ENCODE measurements around the gene TAS1R3.
"Not testable (repeated sequence)": the region's sequence is repeated elsewhere in the genome, so short reads cannot be mapped to it uniquely, and the experiment has no call there.

The TAS1R3 gene

GRCh38 chr1:1309251-1310108 is 21.6 kb upstream of the TAS1R3 start:
- DNase-seq = no peak

DNA sequence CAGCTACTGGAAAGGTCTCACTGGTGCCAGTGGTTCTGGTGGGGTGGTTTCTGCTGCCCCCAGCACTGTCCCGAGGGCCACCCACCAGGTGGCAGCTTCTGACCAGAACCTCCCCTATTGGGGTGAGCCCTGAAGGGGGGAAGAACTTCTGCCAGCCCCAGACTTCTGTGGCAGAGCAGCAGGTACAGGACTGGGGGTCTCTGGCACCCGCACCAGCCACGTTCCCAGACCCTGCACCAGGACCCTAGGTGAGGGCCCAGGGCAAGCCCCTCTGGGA is 21.0 kb upstream of the TAS1R3 start:
- no peak for DNase-seq

DNA sequence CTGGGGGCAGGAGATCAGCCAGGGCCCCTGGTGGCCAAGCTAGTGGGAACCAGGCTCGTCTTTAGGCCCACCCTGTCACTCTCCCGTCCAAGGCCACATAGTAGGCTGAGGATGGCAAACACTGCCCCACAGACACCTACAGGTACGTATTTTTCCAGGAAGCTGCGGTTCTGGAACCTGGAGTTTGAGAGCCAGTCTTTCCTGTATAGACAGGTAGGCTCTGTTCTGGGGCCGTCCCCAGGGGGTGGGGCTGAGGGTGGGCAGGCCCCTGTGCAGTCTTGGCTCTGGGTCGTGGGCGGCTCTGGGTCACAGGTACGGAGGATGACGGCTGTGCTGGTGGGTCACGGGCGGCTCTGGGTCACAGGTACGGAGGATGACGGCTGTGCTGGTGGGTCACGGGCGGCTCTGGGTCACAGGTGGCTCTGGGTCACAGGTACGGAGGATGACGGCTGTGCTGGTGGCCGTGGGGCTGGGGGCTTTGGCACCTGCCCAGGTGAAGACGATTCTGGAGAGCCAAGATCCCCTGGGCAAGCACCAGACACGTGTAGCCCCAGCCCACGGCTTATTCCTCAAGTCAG is 20.5 kb upstream of the TAS1R3 start:
- DNase-seq = no peak

DNA sequence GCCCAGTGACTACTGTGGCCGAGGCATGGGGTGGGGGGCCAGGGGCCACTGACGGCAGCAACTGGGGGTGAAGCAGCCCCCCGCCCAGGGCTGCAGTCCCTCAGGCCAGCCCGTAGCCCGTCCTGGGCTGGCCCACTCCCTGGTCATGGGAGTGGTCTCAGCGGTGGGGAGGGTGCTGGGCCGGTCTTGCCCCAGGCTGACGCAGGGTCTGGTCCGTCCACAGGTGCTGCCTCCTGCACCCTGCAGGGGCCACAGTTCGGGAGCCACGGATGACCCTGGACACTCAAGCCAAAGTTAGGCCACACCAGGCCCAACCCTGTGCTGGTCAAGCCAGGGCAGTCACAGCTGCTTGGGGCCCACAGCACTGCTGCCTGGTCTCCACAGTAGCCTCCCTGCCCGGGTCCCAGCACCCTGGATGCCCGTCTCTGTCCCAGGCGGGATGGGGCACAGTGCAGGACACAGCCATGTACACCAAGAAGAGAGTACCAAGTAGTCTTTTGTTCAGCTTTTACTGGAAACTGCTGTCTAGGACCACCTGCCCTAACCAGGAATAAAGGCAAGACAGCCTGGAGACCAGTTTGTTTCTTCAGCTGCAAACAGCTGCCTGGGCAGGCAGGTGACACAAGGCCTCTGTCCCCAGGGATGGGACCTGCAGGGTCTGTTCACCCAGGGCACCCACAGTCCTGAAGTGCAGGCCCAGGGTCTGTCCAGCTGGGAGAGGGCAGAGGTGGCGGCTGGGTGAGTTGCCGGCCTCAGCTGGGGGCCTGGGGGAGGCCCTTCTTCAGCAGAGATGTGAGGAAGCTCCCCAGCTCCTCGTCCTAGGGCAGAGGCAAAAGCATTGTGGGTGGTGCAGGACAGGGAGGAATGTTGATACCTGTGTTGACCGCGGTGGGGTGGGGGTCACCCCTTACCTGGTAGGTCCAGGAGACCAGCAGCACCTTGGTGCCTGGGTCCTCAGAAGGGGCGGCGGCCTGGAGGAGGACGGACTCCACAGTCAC is 19.7 kb upstream of the TAS1R3 start:
- DNase-seq = no peak

DNA sequence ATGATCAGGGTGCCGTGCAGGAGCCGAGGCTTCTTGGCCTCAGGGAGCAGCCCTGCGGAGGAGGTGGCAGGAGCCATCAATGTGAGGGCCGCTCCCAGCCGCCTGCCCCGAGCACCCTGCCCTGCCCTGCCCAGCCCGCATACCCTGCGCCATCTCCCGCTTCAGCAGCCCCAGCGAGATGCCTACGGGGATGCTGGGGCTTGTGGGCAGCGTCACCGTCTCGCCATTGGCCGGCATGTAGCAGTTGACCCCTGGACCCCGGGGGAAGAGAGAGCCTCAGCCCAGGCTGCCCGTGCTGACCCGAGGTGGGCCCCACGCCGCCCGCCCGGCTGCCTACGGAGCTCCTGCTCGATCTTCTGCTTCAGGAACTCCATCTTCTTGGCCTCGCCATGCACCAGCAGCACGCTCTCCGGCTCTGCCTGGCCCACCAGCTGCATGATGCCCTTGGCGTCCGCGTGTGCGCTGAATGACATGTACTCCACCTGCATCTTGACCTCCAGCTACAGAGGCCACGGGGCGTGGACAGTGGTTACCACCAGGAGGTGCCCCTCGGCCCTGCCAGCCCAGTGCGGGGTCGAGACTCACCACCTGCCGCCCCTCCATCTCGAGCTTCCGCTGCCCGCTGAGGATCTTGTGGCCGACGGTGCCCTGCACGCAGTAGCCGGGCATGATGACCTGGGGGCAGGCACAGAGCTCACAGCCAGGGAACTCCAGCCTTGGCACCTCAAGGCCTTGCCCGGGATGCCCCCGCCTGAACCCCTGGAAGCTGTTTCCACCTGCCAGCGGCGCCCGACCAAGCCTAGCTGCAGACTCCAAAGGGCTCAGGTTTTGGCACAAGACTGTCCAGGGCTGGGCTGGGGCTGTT is 18.4 kb upstream of the TAS1R3 start:
- DNase-seq = no peak

DNA sequence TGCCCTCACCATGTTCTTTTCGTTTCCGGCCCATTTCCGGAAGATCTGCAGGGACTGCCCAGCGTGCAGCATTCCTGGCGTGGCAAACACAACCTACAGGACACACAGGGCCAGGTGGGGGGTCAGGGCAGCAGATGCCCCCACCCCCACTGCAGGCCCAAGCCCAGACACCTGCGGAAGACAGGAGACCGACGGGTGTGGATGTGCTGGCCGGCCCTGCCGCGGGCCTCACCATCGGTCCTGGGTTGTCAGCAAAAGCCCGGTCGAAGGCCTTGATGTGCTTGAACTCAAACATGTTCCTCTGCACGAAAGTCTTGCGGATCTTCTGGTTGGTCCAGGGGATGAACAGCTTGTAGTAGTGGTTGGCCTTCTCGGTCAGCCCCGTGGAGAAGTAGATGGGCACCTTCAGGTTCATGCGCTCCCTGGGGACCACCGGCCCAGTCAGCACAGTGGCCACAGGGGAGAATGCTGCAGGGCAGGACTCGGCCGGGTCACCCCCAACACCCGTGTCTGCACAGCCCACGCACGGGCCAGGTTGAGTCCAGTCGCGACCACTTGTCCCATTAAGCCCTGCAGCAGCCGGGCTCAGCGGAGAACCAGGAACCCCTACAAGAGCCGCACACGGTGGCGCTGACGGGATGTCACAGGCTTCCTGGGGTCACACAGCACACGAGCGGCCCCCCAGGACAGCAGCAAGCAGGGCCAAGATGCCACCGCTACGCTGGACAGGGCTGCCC is 17.4 kb upstream of the TAS1R3 start:
- no peak for DNase-seq

GRCh38 chr1:1314237-1314586 is 16.9 kb upstream of the TAS1R3 start:
- no peak for DNase-seq

DNA sequence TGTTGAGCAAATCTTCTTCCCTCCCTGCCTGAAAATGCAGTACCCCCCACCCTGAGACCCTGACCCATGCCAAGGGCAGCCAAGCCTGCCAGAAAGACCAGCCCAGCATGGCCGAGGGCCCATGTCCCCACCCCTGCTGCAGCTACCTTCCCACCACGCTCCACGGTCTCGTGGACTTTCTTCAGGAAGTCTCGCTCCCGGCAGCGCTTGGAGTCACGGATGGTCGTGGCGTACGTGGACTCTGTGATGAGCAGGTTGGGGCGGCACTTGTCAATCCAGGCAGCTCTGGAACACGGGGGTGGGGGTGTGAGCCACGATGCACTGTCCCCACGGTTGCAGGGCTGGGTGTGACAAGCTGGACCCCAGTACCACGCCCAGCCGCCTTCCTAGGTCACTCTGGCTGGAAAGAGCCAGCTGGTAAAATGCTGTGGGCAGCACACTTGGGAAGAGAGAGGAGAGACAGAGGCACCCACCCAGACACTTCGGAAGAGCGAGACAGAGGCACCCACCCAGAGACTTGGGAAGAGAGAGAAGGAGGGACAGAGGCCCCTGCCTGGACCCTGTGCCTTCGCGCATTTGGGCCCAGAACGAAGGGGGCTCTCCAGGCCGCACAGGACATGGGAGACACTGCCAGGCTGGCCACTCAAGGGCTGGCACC is 16.3 kb upstream of the TAS1R3 start:
- no peak for DNase-seq

DNA sequence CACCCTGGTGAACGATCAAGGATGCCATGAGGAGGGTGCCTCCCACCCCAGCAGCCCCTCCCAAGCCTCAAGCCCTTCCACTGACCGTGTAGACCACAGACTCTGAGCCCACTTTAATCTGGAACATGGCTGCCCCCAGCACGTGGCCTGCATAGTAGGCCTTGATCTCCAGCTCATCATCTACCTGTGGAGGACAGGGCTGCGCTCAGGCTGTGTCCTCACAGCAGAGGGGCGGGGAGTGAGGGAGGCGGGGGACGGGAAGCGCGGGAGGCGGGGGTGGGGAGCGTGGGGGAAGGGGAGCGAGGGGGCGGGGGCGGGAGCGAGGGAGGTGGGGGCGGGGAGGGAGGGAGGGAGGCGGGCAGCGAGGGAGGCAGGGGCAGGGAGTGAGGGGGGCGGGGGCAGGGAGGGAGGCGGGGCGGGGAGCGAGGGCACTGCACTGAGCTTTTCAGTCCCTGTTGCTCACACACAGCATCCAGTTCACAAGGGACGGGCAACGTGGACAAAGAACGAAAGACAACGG is 15.6 kb upstream of the TAS1R3 start:
- no peak for DNase-seq

DNA sequence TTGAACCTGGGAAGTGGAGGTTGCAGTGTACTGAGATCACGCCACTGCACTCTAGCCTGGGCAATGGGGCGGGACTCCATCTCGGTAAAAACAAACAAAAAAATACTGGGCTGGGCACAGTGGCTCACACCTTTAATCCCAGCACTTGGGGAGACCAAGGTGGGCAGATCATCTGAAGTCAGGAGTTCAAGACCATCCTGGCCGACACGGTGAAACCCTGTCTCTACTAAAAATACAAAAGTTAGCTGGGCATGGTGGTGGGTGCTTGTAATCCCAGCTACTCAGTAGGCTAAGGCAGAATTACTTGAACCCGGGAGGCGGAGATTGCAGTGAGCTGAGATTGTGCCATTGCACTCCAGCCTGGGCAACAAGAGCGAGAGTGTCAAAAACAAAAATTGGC is 14.9 kb upstream of the TAS1R3 start:
- not testable (repeated sequence) for DNase-seq

- DNase-seq = no peak
Measured at GRCh38 chr1:1317420-1317819, 13.7 kb upstream of the TAS1R3 start.

DNA sequence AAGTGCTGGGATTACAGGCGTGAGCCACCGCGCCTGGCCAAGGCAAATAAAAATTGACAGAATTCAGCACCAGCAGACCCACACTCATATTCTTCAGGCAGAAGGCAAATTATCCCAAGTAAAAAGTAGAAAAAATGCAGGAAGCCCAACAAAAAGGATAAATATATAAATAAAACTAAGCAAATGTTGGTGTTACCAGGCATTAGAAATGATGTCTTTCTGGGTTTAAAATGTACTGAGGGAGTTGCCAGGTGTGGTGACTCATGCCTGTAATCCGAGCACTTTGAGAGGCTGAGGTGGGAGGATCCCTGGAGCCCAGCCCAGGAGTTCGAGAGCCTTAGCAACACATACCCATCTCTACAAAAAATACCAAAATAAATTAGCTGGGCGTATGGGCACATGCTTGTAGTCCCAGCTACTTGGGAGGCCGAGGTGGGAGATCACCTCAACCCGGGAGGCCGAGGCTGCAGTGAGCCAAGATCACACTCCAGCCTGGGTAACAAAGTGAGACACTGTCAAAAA is 12.9 kb upstream of the TAS1R3 start:
- no peak for DNase-seq

- no peak for DNase-seq
Measured at GRCh38 chr1:1318777-1319645, 12.1 kb upstream of the TAS1R3 start.

DNA sequence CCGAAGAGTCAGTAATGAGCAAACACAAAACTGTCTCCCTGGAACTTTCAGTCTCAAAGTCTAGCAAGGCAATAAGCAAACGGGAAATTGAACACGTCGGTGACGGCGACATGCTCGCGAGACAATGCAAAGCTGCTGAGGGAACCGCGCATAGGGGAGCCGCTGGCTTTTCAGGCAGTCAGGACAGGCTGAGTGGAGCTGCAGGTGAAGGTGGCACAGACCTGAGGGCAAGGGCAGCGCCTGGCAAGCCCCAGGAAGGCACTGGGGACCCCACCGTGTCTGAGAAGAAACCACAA is 11.5 kb upstream of the TAS1R3 start:
- DNase-seq = no peak

DNA sequence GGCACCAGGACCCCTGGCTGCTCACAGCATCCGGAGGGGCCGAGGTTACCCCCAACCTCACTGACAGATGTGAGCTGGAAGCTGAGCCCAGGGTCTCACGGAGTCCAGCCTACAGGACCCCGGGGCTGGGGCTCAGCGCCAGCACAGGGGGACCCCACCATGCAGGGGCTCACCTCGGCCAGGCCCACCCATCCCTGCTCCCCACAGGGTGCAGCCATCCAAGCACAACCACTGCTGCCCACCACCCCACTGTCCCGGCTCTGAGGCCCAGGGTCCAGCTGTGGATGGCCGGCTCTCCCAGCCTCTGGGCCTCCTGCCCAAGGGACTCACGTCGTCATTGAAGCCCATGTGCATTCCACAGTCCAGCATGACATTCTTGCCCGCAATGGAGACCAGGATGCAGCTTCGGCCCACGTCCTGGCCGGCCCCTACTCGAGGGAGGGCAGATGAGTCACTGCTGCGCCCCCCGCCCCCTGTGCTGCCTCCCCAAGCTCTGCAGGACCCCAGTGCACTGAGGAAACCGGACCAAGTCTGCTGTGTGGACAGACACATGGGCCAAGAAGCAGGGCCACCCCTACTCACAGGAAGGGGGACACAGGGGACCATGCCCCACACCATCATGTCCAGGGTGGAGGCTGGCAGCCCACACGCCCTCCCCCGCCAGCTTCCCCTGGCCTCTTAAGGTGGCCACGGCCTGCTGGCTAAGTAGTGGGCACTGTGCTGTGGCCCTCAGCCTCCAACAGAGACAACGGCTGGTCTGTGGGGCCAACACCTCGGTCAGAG is 10.2 kb upstream of the TAS1R3 start:
- no peak for DNase-seq

- DNase-seq = no peak
Measured at GRCh38 chr1:1321477-1321876, 9.6 kb upstream of the TAS1R3 start.

DNA sequence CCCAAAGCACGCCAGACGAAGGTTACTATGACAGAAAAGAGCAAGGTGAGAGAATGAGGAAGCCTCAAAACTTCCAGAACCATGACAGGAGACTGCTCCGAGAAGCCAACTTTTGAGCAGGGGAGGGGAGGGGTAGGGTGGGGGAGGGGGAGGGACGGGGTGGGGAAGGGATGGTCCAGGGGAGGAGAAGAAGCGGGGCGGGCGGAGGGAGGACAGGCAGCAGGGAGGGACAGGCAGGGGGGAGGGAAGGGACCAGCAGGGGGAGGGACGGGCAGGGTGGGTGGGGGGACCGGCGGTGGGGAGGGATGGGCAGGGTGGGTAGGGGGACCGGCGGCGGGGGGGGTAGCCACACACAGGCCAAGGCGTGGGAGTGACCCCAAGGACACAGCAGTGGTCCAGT is 8.7 kb upstream of the TAS1R3 start:
- no peak for DNase-seq

DNA sequence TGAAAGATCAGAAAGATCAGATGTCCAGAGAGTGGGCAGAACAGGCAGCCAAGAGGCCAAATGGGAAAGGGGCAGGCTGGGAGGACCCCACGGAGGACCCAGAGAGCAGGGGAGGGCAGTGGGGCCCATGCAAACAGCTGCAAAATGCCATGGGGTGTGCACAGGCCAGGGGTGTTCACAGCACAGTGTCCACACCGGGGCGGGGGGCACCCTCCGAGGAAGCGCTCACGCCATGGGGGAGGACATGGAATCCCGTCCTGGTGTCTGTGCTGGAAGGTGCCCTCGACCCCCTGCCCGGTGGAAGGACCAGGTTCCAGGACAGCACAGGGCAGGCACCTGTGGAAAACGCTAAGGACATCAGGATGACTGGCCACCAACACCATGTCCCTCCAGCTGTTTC is 8.1 kb upstream of the TAS1R3 start:
- DNase-seq = no peak

DNA sequence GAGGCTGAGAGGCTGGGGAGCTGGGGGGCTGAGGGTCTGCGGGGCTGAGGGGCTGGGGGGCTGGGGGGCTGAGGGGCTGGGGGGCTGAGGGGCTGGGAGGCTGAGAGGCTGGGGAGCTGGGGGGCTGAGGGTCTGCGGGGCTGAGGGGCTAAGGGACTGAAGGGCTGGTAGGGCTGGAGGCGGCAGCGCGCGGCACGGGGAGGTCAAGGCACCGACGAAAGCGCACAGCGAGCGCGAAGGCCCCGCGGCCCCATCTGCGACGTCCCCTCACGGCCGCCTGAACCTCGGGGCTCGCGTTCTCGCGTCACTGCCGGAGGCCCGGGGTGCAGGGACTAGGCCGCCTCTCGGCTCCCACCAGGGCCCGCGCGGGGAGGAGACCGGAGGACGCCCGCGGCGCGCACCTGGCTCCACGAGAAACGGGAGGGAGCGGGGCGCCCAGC is 7.0 kb upstream of the TAS1R3 start:
- DNase-seq = no peak
